NB4 (cell line): ENCODE results near the gene ASB10.

Source experiments
- MYC ChIP-seq: IDR thresholded peaks from 2 replicates; pipeline ENCODE4 v1.6.1; 2011; ENCODE audit warnings: low read depth, low read length
- POLR2A ChIP-seq: IDR thresholded peaks from 2 replicates; pipeline ENCODE4 v1.6.1; 2011; ENCODE audit warnings: mild to moderate bottlenecking; ENCODE audit not compliant: insufficient read length; ENCODE audit errors: extremely low read depth
- TF ChIP-seq, protein P1 (sequence below): IDR thresholded peaks from one replicate; pipeline ENCODE4 v1.5.1; 2012; ENCODE audit warnings: low read depth, low read length
- TF ChIP-seq, protein P2 (sequence below): IDR thresholded peaks from 2 replicates; pipeline ENCODE4 v1.6.1; 2011; ENCODE audit warnings: low read depth, low read length

DNA sequence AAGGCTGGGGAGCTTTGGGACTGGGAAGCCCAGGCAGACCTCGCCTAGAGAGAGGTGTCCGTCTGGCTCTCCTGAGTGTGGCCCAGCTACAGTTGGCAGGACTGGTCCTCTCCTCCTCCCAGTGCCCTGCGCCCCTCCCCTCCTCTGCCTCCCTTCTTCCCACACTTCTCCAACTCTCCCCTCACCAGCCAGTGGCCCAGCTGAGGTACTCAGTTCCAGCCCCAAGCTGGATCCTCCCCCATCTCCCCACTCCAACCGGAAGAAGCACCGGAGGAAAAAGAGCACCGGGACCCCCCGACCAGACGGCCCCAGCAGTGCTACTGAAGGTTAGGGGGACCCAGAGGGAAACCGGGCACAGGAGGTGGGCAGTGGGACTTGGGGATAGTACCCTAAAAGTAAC lies 47.3 kb downstream of the ASB10 start:
- TF ChIP-seq, protein P1, sequence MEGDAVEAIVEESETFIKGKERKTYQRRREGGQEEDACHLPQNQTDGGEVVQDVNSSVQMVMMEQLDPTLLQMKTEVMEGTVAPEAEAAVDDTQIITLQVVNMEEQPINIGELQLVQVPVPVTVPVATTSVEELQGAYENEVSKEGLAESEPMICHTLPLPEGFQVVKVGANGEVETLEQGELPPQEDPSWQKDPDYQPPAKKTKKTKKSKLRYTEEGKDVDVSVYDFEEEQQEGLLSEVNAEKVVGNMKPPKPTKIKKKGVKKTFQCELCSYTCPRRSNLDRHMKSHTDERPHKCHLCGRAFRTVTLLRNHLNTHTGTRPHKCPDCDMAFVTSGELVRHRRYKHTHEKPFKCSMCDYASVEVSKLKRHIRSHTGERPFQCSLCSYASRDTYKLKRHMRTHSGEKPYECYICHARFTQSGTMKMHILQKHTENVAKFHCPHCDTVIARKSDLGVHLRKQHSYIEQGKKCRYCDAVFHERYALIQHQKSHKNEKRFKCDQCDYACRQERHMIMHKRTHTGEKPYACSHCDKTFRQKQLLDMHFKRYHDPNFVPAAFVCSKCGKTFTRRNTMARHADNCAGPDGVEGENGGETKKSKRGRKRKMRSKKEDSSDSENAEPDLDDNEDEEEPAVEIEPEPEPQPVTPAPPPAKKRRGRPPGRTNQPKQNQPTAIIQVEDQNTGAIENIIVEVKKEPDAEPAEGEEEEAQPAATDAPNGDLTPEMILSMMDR: no peak
- no peak for TF ChIP-seq POLR2A
- TF ChIP-seq, protein P2, sequence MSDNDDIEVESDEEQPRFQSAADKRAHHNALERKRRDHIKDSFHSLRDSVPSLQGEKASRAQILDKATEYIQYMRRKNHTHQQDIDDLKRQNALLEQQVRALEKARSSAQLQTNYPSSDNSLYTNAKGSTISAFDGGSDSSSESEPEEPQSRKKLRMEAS: no peak
- no peak for TF ChIP-seq MYC
